Measurements from ENCODE around the gene ZXDC.

GRCh38 chr3:126390751-126391150 is 84.9 kb downstream of the ZXDC start:
- TF ChIP-seq, protein P1, sequence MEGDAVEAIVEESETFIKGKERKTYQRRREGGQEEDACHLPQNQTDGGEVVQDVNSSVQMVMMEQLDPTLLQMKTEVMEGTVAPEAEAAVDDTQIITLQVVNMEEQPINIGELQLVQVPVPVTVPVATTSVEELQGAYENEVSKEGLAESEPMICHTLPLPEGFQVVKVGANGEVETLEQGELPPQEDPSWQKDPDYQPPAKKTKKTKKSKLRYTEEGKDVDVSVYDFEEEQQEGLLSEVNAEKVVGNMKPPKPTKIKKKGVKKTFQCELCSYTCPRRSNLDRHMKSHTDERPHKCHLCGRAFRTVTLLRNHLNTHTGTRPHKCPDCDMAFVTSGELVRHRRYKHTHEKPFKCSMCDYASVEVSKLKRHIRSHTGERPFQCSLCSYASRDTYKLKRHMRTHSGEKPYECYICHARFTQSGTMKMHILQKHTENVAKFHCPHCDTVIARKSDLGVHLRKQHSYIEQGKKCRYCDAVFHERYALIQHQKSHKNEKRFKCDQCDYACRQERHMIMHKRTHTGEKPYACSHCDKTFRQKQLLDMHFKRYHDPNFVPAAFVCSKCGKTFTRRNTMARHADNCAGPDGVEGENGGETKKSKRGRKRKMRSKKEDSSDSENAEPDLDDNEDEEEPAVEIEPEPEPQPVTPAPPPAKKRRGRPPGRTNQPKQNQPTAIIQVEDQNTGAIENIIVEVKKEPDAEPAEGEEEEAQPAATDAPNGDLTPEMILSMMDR (IDR thresholded peaks at IDR 0.05) = no peak
- no peak for TF ChIP-seq POLR2A (IDR thresholded peaks at IDR 0.05)

Data from lower leg skin (tissue), 3 donors.